Nephron (organoid): ENCODE data around the gene SLCO2B1.

ENCODE experiments used
- H3K27ac Mint-ChIP-seq, 3 experiments: 2 replicates each; pipeline ENCODE4 v1.8.0; 2020; ENCODE audit warnings: mixed read lengths in 3 of 3, mild to moderate bottlenecking in 2 of 3, moderate library complexity in 1 of 3
- H3K27me3 Mint-ChIP-seq: 2 replicates; pipeline ENCODE4 v1.8.0; 2021; ENCODE audit warnings: low read depth, mild to moderate bottlenecking, moderate library complexity, mixed read lengths
- H3K36me3 Mint-ChIP-seq: 2 replicates; pipeline ENCODE4 v1.8.0; 2020; ENCODE audit warnings: low read depth, mixed read lengths
- H3K4me1 Mint-ChIP-seq: 2 replicates; pipeline ENCODE4 v1.8.0; 2020; ENCODE audit warnings: mixed read lengths
- H3K4me3 Mint-ChIP-seq, 3 experiments: 2 replicates each; pipeline ENCODE4 v1.8.0; 2020; ENCODE audit warnings: mild to moderate bottlenecking in 3 of 3, mixed read lengths in 3 of 3, moderate library complexity in 2 of 3
- H3K9me3 Mint-ChIP-seq: 2 replicates; pipeline ENCODE4 v1.8.0; 2020; ENCODE audit warnings: mixed read lengths
- CTCF ChIP-seq, 3 experiments: fragments of 200-600 bp; sonication (generic); IDR thresholded peaks; one replicate each; pipeline ENCODE4 v1.5.0; 2021; ENCODE audit warnings: antibody characterized with exemption in 3 of 3; ENCODE audit not compliant: unreplicated experiment in 3 of 3

The SLCO2B1 gene

DNA sequence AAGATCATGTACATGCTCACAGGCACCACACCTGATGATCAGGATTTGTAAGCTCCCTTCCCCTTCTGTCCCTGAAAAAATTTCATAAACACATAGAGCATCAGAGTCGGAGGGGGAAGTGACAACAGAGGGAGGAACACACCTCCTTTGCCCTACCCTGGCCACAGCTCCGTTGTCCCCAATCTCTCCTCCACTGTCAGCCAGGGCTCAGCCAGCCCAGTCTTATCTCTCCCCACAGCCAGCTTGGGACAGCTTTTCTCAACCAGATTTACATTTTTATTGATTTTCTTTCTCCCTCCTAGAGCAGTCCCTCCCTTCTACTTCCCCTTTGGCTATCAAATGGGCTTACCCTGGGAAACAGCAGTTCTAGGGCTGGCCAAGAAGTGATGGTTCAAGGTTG is 57.5 kb downstream of the SLCO2B1 start:
- H3K4me3 Mint-ChIP-seq, result no peak overlapping the region
- no peaks in the 10 kb centered on the region for H3K36me3 Mint-ChIP-seq
- no peak overlapping the region for H3K27ac Mint-ChIP-seq

GRCh38 chr11:75212411-75212810 is 61.5 kb downstream of the SLCO2B1 start:
- H3K27me3 Mint-ChIP-seq, result peaks cover 35% of the 10 kb centered on the region
- H3K4me1 Mint-ChIP-seq, result peaks cover 5% of the 10 kb centered on the region
- no peaks in the 10 kb centered on the region for H3K36me3 Mint-ChIP-seq
- H3K27ac Mint-ChIP-seq, result no peak overlapping the region
- TF ChIP-seq CTCF (IDR thresholded peaks at IDR 0.05; ENCODE audit: unreplicated experiment in 3 of 3), result no peak
- no peak overlapping the region for H3K4me3 Mint-ChIP-seq
- H3K9me3 Mint-ChIP-seq, result no peaks in the 10 kb centered on the region

More for the DNA sequence above, 57.5 kb downstream of the SLCO2B1 start:
- peaks cover 34% of the 10 kb centered on the region for H3K27me3 Mint-ChIP-seq
- H3K9me3 Mint-ChIP-seq, result no peaks in the 10 kb centered on the region
- H3K4me1 Mint-ChIP-seq, result no peaks in the 10 kb centered on the region
- TF ChIP-seq CTCF (IDR thresholded peaks at IDR 0.05; ENCODE audit: unreplicated experiment in 3 of 3), result no peak

DNA sequence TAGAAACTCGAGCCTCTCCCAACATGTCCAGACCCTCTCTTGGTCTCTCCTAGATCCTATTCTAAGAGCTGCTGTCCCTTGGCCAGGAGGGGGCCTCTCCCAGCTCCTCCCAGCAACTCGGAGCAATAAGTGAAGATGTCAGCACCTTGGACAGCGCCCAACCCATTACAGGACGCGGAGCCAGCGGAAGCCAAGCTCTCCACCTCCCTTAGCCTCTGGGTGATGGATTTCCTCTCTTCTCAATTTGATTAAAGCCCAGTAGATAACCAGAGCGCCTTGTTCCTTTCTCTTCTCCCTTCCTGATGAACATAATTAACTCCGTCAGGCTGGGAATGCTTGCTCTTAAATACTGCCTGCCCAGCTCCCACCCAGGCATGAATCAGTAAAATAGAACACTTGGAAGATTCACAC is 63.5 kb downstream of the SLCO2B1 start:
- TF ChIP-seq CTCF (IDR thresholded peaks at IDR 0.05; ENCODE audit: unreplicated experiment in 3 of 3), result peak; percentile 42 to 62 (median 51)
- Mint-ChIP-seq H3K4me3 (no peak overlapping the region), H3K27me3 (peaks cover 52% of the 10 kb centered on the region), H3K27ac (no peak overlapping the region), H3K9me3 (no peaks in the 10 kb centered on the region), H3K36me3 (no peaks in the 10 kb centered on the region), H3K4me1 (peaks cover 5% of the 10 kb centered on the region)

GRCh38 chr11:75214843-75215242 is 63.9 kb downstream of the SLCO2B1 start:
- Mint-ChIP-seq H3K27ac (no peak overlapping the region), H3K27me3 (peaks cover 57% of the 10 kb centered on the region), H3K4me3 (no peak overlapping the region), H3K36me3 (no peaks in the 10 kb centered on the region), H3K4me1 (peaks cover 5% of the 10 kb centered on the region), H3K9me3 (no peaks in the 10 kb centered on the region)
- no peak for TF ChIP-seq CTCF (IDR thresholded peaks at IDR 0.05; ENCODE audit: unreplicated experiment in 3 of 3)

DNA sequence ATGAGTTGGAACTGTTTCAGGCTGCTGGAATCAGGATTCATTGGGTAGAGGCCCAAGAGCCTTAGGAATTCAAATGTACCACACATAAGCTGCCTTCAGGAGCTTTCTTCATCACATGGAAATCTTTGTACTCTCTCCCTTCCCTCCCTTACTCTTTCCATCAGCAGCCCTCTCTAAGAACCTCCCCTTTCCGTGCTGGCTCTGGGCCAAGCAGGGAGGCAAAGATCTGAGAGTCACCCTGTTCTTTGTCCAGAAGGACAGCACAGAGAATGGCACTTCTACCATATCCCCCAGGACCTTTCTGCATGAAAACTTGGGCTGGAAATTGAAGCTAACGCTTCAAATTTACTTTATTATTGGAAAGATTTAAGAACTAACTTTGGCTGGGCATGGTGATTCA is 69.0 kb downstream of the SLCO2B1 start:
- H3K27me3 Mint-ChIP-seq, result peaks cover 51% of the 10 kb centered on the region
- H3K9me3 Mint-ChIP-seq, result no peaks in the 10 kb centered on the region
- H3K36me3 Mint-ChIP-seq, result no peaks in the 10 kb centered on the region
- H3K4me1 Mint-ChIP-seq, result no peaks in the 10 kb centered on the region
- H3K27ac Mint-ChIP-seq, result no peak overlapping the region
- TF ChIP-seq CTCF (IDR thresholded peaks at IDR 0.05; ENCODE audit: unreplicated experiment in 3 of 3), result no peak
- H3K4me3 Mint-ChIP-seq, result no peak overlapping the region

DNA sequence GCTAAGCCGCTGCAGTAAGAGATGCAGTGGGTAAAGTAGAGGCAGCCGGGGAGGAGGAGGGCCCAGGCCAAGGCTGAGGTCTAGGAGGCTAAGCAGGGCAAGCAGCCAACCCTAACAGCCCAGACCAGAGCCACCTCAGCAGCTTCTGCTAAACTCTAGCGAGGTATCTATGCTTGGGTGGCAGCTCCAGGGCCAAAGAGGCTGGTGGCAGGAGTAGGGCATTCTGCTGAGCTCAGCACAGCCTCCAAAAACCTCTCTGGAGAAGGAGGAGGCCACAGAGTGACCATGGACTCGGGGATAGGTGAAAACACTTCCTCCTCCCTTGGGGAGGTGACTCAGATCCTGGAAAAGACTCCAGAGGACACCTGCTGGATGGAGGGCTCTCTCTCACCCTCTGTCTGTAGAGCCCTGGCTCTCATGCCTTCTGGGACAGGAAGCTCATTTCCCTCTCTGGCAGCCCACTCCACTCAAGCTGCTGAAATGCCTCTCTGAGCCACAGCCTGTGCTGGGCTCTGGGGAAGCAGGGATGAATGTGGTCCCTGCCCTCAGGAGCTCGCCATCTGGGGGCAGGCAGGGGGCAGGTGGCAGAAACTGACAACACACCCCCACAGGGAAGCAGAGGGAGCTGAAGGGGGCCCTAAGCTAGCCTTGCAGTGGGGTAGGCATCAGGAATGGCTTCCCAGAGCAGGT is 73.2 kb downstream of the SLCO2B1 start:
- Mint-ChIP-seq H3K27ac (no peak overlapping the region), H3K27me3 (peaks cover 26% of the 10 kb centered on the region), H3K4me3 (no peak overlapping the region), H3K36me3 (no peaks in the 10 kb centered on the region), H3K4me1 (no peaks in the 10 kb centered on the region), H3K9me3 (no peaks in the 10 kb centered on the region)
- no peak for TF ChIP-seq CTCF (IDR thresholded peaks at IDR 0.05; ENCODE audit: unreplicated experiment in 3 of 3)
